GM12878 (cell line): ENCODE results near the gene CXorf66. TPM values are rescaled to one million over a fixed set of nuclear protein-coding genes. Genes with fewer than 3 reads are reported as not detected.

Experiments used
- ATAC-seq: fragments of 200-7000 bp; cut with Tn5 transposase; 3 replicates; pipeline ENCODE4 v1.9.1; 2020; ENCODE audit warnings: mild to moderate bottlenecking, moderate library complexity
- BruUV-seq: library from RNA; stranded (reverse); fragments of 400-500 nt; replicated peaks from 2 replicates; lab custom pipeline; 2021; lab: Mats Ljungman, UMichigan
- CTCF ChIA-PET: fragments of 300-600 bp; sonication (Branson Sonifier 250); formaldehyde crosslinking; extraction: SDS; loops from one replicate; lab custom pipeline; 2021; ENCODE audit warnings: inconsistent platforms; lab: Yijun Ruan, JAX
- POLR2A ChIA-PET: fragments of 350-600 bp; formaldehyde crosslinking; extraction: SDS; loops from one replicate; lab custom pipeline; 2021; ENCODE audit warnings: inconsistent platforms; lab: Charles Lee
- RAD21 ChIA-PET: fragments of 300-600 bp; sonication (Branson Sonifier 250); formaldehyde crosslinking; loops from one replicate; lab custom pipeline; 2023; ENCODE audit warnings: antibody characterized with exemption; ENCODE audit not compliant: unreplicated experiment; lab: Charles Lee
- SMC1A ChIA-PET: fragments of 300-600 bp; sonication (Branson Sonifier 250); formaldehyde crosslinking; loops from one replicate; lab custom pipeline; 2023; ENCODE audit not compliant: unreplicated experiment, uncharacterized antibody; lab: Charles Lee
- DNase-seq: peaks from one replicate; pipeline ENCODE4 v3.0.0-alpha.2; 2011; ENCODE audit warnings: low read depth, low spot score
- FAIRE-seq: peaks from 3 replicates; lab custom pipeline; 2011; peaks lifted over from hg19 to GRCh38; lab: Jason Lieb, UNC
- H2AFZ ChIP-seq: 2 replicates; pipeline ENCODE4 v1.6.0; 2011; ENCODE audit warnings: low read depth, low read length, control low read depth; ENCODE audit not compliant: control insufficient read depth
- H3K27ac ChIP-seq: 2 replicates; pipeline ENCODE4 v1.5.1; 2011; ENCODE audit warnings: control low read depth; ENCODE audit not compliant: control insufficient read depth, insufficient read depth
- H3K27me3 ChIP-seq, 2 experiments: replicated peaks in 1 of 2; 2 replicates each; pipeline versions ENCODE4 v1.6.0 to v1.6.1; 2011; ENCODE audit warnings: low read length in 1 of 2; ENCODE audit not compliant: control insufficient read depth in 2 of 2, insufficient read depth in 2 of 2
- H3K36me3 ChIP-seq, 2 experiments: 2 replicates each; pipeline ENCODE4 v1.5.1; 2011; ENCODE audit warnings: low read length in 1 of 2; ENCODE audit not compliant: control insufficient read depth in 2 of 2, insufficient read depth in 2 of 2
- H3K4me1 ChIP-seq: 2 replicates; pipeline ENCODE4 v1.6.1; 2011; ENCODE audit warnings: mild to moderate bottlenecking, low read length, moderate library complexity, mixed read lengths; ENCODE audit not compliant: control insufficient read depth, insufficient read depth
- H3K4me2 ChIP-seq: 2 replicates; pipeline ENCODE4 v1.6.0; 2011; ENCODE audit warnings: control low read depth; ENCODE audit not compliant: control insufficient read depth, insufficient read depth
- H3K4me3 ChIP-seq: fragments of 200-600 bp; sonication (generic); 2 replicates; pipeline ENCODE4 v1.5.1; 2016
- H3K79me2 ChIP-seq: 2 replicates; pipeline ENCODE4 v1.6.0; 2011; ENCODE audit warnings: low read length; ENCODE audit not compliant: control insufficient read depth, insufficient read depth
- H3K9ac ChIP-seq: 2 replicates; pipeline ENCODE4 v1.8.0; 2011; ENCODE audit warnings: low read length, control low read depth, mixed read lengths; ENCODE audit not compliant: control insufficient read depth, insufficient read depth
- H3K9me3 ChIP-seq: replicated peaks from 3 replicates; pipeline ENCODE4 v1.5.1; 2011; ENCODE audit warnings: mild to moderate bottlenecking, low read length; ENCODE audit not compliant: control insufficient read depth, insufficient read depth
- H4K20me1 ChIP-seq: 2 replicates; pipeline ENCODE4 v1.6.0; 2011; ENCODE audit not compliant: control insufficient read depth, insufficient read depth
- EED ChIP-seq: sonication (generic); IDR thresholded peaks from 2 replicates; pipeline ENCODE4 v1.6.1; 2016; ENCODE audit warnings: antibody characterized with exemption, low read depth
- EGR1 ChIP-seq, 2 experiments: IDR thresholded peaks; 1 replicate in 1 of 2; 2 replicates in 1 of 2; pipeline ENCODE4 v1.6.1; 2011 to 2012; ENCODE audit warnings: low read depth in 2 of 2, low read length in 2 of 2, borderline replicate concordance in 1 of 2, mild to moderate bottlenecking in 1 of 2, moderate library complexity in 1 of 2
- FOXM1 ChIP-seq: IDR thresholded peaks from 2 replicates; pipeline ENCODE4 v1.6.1; 2012; ENCODE audit warnings: low read depth, mild to moderate bottlenecking, inconsistent platforms, low read length, moderate library complexity
- GABPA ChIP-seq: IDR thresholded peaks from 2 replicates; pipeline ENCODE4 v1.6.1; 2014; ENCODE audit warnings: antibody characterized with exemption, low read depth, mild to moderate bottlenecking, inconsistent platforms
- HDGF ChIP-seq: fragments of 450-650 bp; IDR thresholded peaks from 2 replicates; pipeline ENCODE4 v1.6.1; 2016; ENCODE audit warnings: antibody characterized with exemption
- IKZF1 ChIP-seq: fragments of 450-650 bp; conservative IDR thresholded peaks from 2 replicates; pipeline ENCODE4 v1.6.1; 2017; ENCODE audit warnings: antibody characterized with exemption, mild to moderate bottlenecking
- MEF2B ChIP-seq: fragments of 450-650 bp; IDR thresholded peaks from 2 replicates; pipeline ENCODE4 v1.6.1; 2018; ENCODE audit warnings: mild to moderate bottlenecking, moderate library complexity; ENCODE audit not compliant: partially characterized antibody, poor library complexity, severe bottlenecking
- MYC ChIP-seq: IDR thresholded peaks from 2 replicates; pipeline ENCODE4 v1.6.1; 2011; ENCODE audit warnings: mild to moderate bottlenecking, low read length, moderate library complexity, inconsistent platforms; ENCODE audit not compliant: insufficient read depth, insufficient replicate concordance, insufficient read length, severe bottlenecking
- NR2F1 ChIP-seq: fragments of 450-650 bp; conservative IDR thresholded peaks from 2 replicates; pipeline ENCODE4 v1.6.1; 2017; ENCODE audit warnings: mild to moderate bottlenecking
- NRF1 ChIP-seq: conservative IDR thresholded peaks from 2 replicates; pipeline ENCODE4 v1.6.1; 2011; ENCODE audit warnings: mild to moderate bottlenecking, low read depth, low read length, improper control_type of control experiment
- PAX8 ChIP-seq: fragments of 450-650 bp; IDR thresholded peaks from 2 replicates; pipeline ENCODE4 v1.6.1; 2017; ENCODE audit warnings: mild to moderate bottlenecking, moderate library complexity
- RBBP5 ChIP-seq: fragments of 200-600 bp; sonication (generic); conservative IDR thresholded peaks from 2 replicates; pipeline ENCODE4 v1.6.1; 2016
- SRF ChIP-seq, 2 experiments: IDR thresholded peaks; 2 replicates each; pipeline ENCODE4 v1.6.1; 2011; ENCODE audit warnings: low read depth in 2 of 2, low read length in 2 of 2, mild to moderate bottlenecking in 1 of 2, moderate library complexity in 1 of 2
- USF2 ChIP-seq: IDR thresholded peaks from 2 replicates; pipeline ENCODE4 v1.6.1; 2011; ENCODE audit warnings: low read depth, low read length, improper control_type of control experiment, borderline replicate concordance
- ZNF687 ChIP-seq: fragments of 450-650 bp; IDR thresholded peaks from 2 replicates; pipeline ENCODE4 v1.6.1; 2017; ENCODE audit warnings: mild to moderate bottlenecking, moderate library complexity
- ZSCAN29 ChIP-seq: fragments of 450-650 bp; IDR thresholded peaks from 2 replicates; pipeline ENCODE4 v1.6.1; 2017; ENCODE audit warnings: mild to moderate bottlenecking, moderate library complexity
- WGBS: methylation state at CpG from one replicate; pipeline ENCODE4 v1.1.6; 2016; ENCODE audit warnings: low lambda C conversion rate; ENCODE audit not compliant: insufficient replicate concordance, insufficient coverage; ENCODE audit errors: missing lambda C conversion rate; 5-methylcytosine and 5-hydroxymethylcytosine counted together
- in situ Hi-C: fragments of 300-500 bp; cut with MboI; formaldehyde crosslinking; loops from 9 replicates; pipeline ENCODE4 v1.14.3; 2018; ENCODE audit warnings: mixed read lengths
- intact Hi-C: fragments of 100-400 bp; cut with micrococcal nuclease; formaldehyde crosslinking; loops from one replicate; pipeline ENCODE4 v1.14.2; 2022; ENCODE audit not compliant: unreplicated experiment
- polyA plus RNA-seq, 11 experiments: library from polyadenylated mRNA; depleted of rRNA in 4 of 11; unstranded in 6 of 11; stranded (reverse) in 5 of 11; fragments of >200 nt; fragmentation: Nextera tagmentation in 4 of 11; fragmentation: Illumina TruSeq in 1 of 11; extraction: Ambion mirVana in 4 of 11; extraction: Trizol in 1 of 11; gene quantifications; 1 replicate in 1 of 11; 2 replicates in 10 of 11; pipeline versions ENCODE4 v1.2.1 to v1.2.3, GENCODE V29; 2011 to 2016; ENCODE audit warnings: inconsistent platforms in 2 of 11, missing spikeins in 2 of 11, low read depth in 1 of 11
- total RNA-seq, 4 experiments: library from RNA; depleted of rRNA in 3 of 4; stranded (reverse); fragments of >200 nt in 3 of 4; fragmentation: Illumina TruSeq in 1 of 4; extraction: Trizol in 1 of 4; gene quantifications; 2 replicates each; pipeline versions ENCODE4 v1.2.1 to v1.2.3, GENCODE V29; 2013 to 2021

CXorf66 gene
- total and polyA plus RNA-seq, 10 of the 15 experiments (the other 5 are each of a cell fraction or from before 2014, with no cell fraction given) = not detected

- Histone ChIP-seq H3K27ac (no peak overlapping the region), H3K36me3 (no peaks in the 10 kb centered on the region)
- FAIRE-seq = no peak
- no TSS peak for BruUV-seq
- TF ChIP-seq SRF (IDR thresholded peaks at IDR 0.05; ENCODE audit: low read depth in 2 of 2, low read length in 2 of 2) = no peak
- TF ChIP-seq ZSCAN29 = no peak
- no peak for TF ChIP-seq NRF1
- no peak for TF ChIP-seq MEF2B
- no peak for TF ChIP-seq IKZF1
- TF ChIP-seq MYC = no peak
- no peak for TF ChIP-seq USF2
- TF ChIP-seq GABPA = no peak
- no peak for TF ChIP-seq FOXM1
- no peak for TF ChIP-seq EGR1 (IDR thresholded peaks at IDR 0.05; ENCODE audit: borderline replicate concordance in 1 of 2, low read depth in 2 of 2, low read length in 2 of 2)
- no peak for TF ChIP-seq NR2F1
- no peak for TF ChIP-seq RBBP5
- TF ChIP-seq HDGF = no peak
- no peak for TF ChIP-seq ZNF687
- TF ChIP-seq EED = no peak
- no peak for TF ChIP-seq PAX8
- TF ChIP-seq, all 136 proteins: peak for 0
- no peaks in the 10 kb centered on the region for H4K20me1 ChIP-seq
- WGBS = 74% methylated on average over 5 of the region's 5 CpGs
- H3K4me1 ChIP-seq = no peaks in the 10 kb centered on the region
- peak; percentile 25; the same call in 1 of the 3 replicates for ATAC-seq
- H3K79me2 ChIP-seq = peaks cover 46% of the 10 kb centered on the region
- no peak overlapping the region for H3K4me3 ChIP-seq
- H3K9ac ChIP-seq = no peak overlapping the region
- POLR2A ChIA-PET = interaction anchor here (0.9 kb wide), 1 partner anchor 9 kb away, joined by 3 read pairs; no protein-coding TSS in a partner anchor
- CTCF ChIA-PET = no interaction called here
- intact Hi-C loops = no loop called here
- H2AFZ ChIP-seq = no peak overlapping the region
- no peaks in the 10 kb centered on the region for H3K27me3 ChIP-seq
- in situ Hi-C loops = no loop called here
- RAD21 ChIA-PET = no interaction called here
- H3K4me2 ChIP-seq = no peak overlapping the region
- SMC1A ChIA-PET = interaction anchor here (1.0 to 1.3 kb wide), 3 partner anchors 10 to 39 kb away, joined by 3 to 6 read pairs (median 4); no protein-coding TSS in a partner anchor
- no peaks in the 10 kb centered on the region; the same call in 2 of the 3 replicates for H3K9me3 ChIP-seq
- DNase-seq = no peak
These were observed 41.1 kb downstream of the CXorf66 start for GRCh38 chrX:139924069-139924695.
